ENCODE results near the gene DEF6.

Gene DEF6

DNA sequence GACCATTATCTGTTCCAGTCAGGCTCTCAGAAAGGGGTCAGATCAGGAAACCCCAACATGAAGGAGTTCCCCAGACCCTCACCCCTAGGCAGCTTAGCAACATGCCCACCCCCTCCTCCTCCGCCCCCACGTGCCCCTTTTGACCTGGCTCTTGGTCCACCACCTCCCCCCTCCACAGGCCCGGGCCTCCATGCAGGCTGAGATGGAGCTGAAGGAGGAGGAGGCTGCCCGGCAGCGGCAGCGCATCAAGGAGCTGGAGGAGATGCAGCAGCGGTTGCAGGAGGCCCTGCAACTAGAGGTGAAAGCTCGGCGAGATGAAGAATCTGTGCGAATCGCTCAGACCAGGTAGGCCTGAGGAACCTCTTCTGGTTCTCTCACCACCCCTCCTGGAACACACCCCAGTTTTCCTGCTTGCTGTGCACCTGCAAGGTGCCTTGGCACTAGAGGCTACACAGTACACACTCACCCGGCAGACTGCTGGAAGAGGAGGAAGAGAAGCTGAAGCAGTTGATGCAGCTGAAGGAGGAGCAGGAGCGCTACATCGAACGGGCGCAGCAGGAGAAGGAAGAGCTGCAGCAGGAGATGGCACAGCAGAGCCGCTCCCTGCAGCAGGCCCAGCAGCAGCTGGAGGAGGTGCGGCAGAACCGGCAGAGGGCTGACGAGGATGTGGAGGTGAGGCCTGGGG, 21.9 kb downstream of the DEF6 start:
- Histone ChIP-seq H3K9ac (ENCODE audit: low read length) (no peak overlapping the region), H3K4me1 (ENCODE audit: low read length) (no peaks in the 10 kb centered on the region), H2AFZ (ENCODE audit: low read length) (no peak overlapping the region), H3K27ac (ENCODE audit: low read length) (no peak overlapping the region), H3K4me2 (ENCODE audit: low read depth, low read length) (no peak overlapping the region), H3F3A (ENCODE audit: insufficient read depth, low read length) (no peaks in the 10 kb centered on the region), H3K4me3 (ENCODE audit: low read length) (no peak overlapping the region), H3K9me3 (replicated peaks; ENCODE audit: insufficient read depth, low read length) (no peaks in the 10 kb centered on the region), H3K9me2 (replicated peaks; ENCODE audit: insufficient read depth, low read length) (no peaks in the 10 kb centered on the region), H3K79me2 (ENCODE audit: low read length) (no peaks in the 10 kb centered on the region; the same call in 1 of the 2 replicates), H4K20me1 (ENCODE audit: insufficient read depth, low read length) (no peaks in the 10 kb centered on the region), H3K36me3 (replicated peaks; ENCODE audit: insufficient read depth, low read length) (no peaks in the 10 kb centered on the region), H3K27me3 (replicated peaks; ENCODE audit: insufficient read depth, low read length) (no peaks in the 10 kb centered on the region)
- DNase-seq = no peak
- no peak for TF ChIP-seq EZH2phosphoT487 (IDR thresholded peaks at IDR 0.05; ENCODE audit: low read length)
- TF ChIP-seq EZH2 (optimal IDR thresholded peaks at IDR 0.05; ENCODE audit: low read depth, low read length) = no peak
- TF ChIP-seq, protein P1, sequence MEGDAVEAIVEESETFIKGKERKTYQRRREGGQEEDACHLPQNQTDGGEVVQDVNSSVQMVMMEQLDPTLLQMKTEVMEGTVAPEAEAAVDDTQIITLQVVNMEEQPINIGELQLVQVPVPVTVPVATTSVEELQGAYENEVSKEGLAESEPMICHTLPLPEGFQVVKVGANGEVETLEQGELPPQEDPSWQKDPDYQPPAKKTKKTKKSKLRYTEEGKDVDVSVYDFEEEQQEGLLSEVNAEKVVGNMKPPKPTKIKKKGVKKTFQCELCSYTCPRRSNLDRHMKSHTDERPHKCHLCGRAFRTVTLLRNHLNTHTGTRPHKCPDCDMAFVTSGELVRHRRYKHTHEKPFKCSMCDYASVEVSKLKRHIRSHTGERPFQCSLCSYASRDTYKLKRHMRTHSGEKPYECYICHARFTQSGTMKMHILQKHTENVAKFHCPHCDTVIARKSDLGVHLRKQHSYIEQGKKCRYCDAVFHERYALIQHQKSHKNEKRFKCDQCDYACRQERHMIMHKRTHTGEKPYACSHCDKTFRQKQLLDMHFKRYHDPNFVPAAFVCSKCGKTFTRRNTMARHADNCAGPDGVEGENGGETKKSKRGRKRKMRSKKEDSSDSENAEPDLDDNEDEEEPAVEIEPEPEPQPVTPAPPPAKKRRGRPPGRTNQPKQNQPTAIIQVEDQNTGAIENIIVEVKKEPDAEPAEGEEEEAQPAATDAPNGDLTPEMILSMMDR (IDR thresholded peaks at IDR 0.05; ENCODE audit: low read length) = no peak

DNA sequence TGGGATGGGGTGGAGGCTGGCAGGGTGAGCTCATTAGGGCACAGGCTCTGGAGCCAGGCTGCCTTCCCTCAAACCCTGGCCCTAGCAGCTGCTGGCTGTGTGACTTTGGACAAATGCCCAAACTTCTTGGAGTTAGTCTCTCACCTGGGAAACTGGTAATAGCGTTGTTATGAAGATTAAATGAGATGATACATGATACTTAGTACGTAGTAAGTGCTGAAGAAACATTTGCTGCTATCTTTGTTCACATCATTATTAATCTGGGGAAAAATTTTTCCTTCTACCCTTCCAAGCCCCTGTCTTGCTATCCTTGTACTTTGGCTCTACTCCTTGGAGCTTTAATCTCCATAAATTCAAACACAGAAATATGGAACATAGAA, 22.4 kb downstream of the DEF6 start:
- Histone ChIP-seq H3K4me1 (ENCODE audit: low read length) (no peaks in the 10 kb centered on the region), H3K79me2 (ENCODE audit: low read length) (no peaks in the 10 kb centered on the region; the same call in 1 of the 2 replicates), H2AFZ (ENCODE audit: low read length) (no peak overlapping the region), H3K9ac (ENCODE audit: low read length) (no peak overlapping the region), H3K4me2 (ENCODE audit: low read depth, low read length) (no peak overlapping the region), H3K36me3 (replicated peaks; ENCODE audit: insufficient read depth, low read length) (no peaks in the 10 kb centered on the region), H3F3A (ENCODE audit: insufficient read depth, low read length) (no peaks in the 10 kb centered on the region), H3K27ac (ENCODE audit: low read length) (no peak overlapping the region), H3K27me3 (replicated peaks; ENCODE audit: insufficient read depth, low read length) (no peaks in the 10 kb centered on the region), H4K20me1 (ENCODE audit: insufficient read depth, low read length) (no peaks in the 10 kb centered on the region), H3K4me3 (ENCODE audit: low read length) (no peak overlapping the region), H3K9me3 (replicated peaks; ENCODE audit: insufficient read depth, low read length) (no peaks in the 10 kb centered on the region), H3K9me2 (replicated peaks; ENCODE audit: insufficient read depth, low read length) (no peaks in the 10 kb centered on the region)
- TF ChIP-seq EZH2 (optimal IDR thresholded peaks at IDR 0.05; ENCODE audit: low read depth, low read length) (no peak), EZH2phosphoT487 (IDR thresholded peaks at IDR 0.05; ENCODE audit: low read length) (no peak)
- TF ChIP-seq, protein P1 (IDR thresholded peaks at IDR 0.05; ENCODE audit: low read length) = no peak
- DNase-seq = no peak

DNA sequence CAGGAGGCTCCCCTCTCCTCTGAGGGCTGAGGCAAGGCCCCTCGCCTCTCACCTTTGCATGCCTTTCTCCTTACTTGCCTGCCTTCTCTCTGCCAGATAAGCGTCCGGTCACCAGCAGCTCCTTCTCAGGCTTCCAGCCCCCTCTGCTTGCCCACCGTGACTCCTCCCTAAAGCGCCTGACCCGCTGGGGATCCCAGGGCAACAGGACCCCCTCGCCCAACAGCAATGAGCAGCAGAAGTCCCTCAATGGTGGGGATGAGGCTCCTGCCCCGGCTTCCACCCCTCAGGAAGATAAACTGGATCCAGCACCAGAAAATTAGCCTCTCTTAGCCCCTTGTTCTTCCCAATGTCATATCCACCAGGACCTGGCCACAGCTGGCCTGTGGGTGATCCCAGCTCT, 23.5 kb downstream of the DEF6 start:
- Histone ChIP-seq H3F3A (ENCODE audit: insufficient read depth, low read length) (no peaks in the 10 kb centered on the region), H3K4me3 (ENCODE audit: low read length) (no peak overlapping the region), H3K36me3 (replicated peaks; ENCODE audit: insufficient read depth, low read length) (no peaks in the 10 kb centered on the region), H3K4me2 (ENCODE audit: low read depth, low read length) (no peak overlapping the region), H3K9me2 (replicated peaks; ENCODE audit: insufficient read depth, low read length) (no peaks in the 10 kb centered on the region), H3K79me2 (ENCODE audit: low read length) (no peaks in the 10 kb centered on the region), H4K20me1 (ENCODE audit: insufficient read depth, low read length) (no peaks in the 10 kb centered on the region), H3K27ac (ENCODE audit: low read length) (no peak overlapping the region), H2AFZ (ENCODE audit: low read length) (no peak overlapping the region), H3K9me3 (replicated peaks; ENCODE audit: insufficient read depth, low read length) (no peaks in the 10 kb centered on the region), H3K4me1 (ENCODE audit: low read length) (no peaks in the 10 kb centered on the region), H3K9ac (ENCODE audit: low read length) (no peak overlapping the region), H3K27me3 (replicated peaks; ENCODE audit: insufficient read depth, low read length) (no peaks in the 10 kb centered on the region)
- DNase-seq = no peak
- TF ChIP-seq EZH2phosphoT487 (IDR thresholded peaks at IDR 0.05; ENCODE audit: low read length) (no peak), EZH2 (optimal IDR thresholded peaks at IDR 0.05; ENCODE audit: low read depth, low read length) (no peak)
- TF ChIP-seq, protein P1 (IDR thresholded peaks at IDR 0.05; ENCODE audit: low read length) = no peak

Data from MM.1S (cell line).